Omental fat pad (tissue), 4 donors: ENCODE data around the gene EPOP. TPM values are rescaled to one million over a fixed set of nuclear protein-coding genes. Genes with fewer than 3 reads are reported as not detected.
A peak's percentile ranks its signal among the peaks of the same experiment; 100 is the strongest.

Source experiments
- ATAC-seq: fragments of 150-250 bp; one replicate; pipeline ENCODE4 v1.9.1; 2016; ENCODE audit warnings: mild to moderate bottlenecking, moderate library complexity; ENCODE audit not compliant: low FRiP score
- DNase-seq: peaks from one replicate; pipeline ENCODE4 v3.0.0-alpha.2; 2019; ENCODE audit warnings: low spot score
- CTCF ChIP-seq, 3 donors: fragments of 450-650 bp; IDR thresholded peaks; one replicate each; pipeline ENCODE4 v1.5.1; 2016 to 2017; ENCODE audit warnings: antibody characterized with exemption in 3 of 3, mild to moderate bottlenecking in 3 of 3, moderate library complexity in 2 of 3
- total RNA-seq, 4 donors: library from RNA; depleted of rRNA; stranded (reverse); fragments of >200 nt; gene quantifications; one replicate each; pipeline ENCODE4 v1.1.0, GENCODE V29; 2016

EPOP gene
- total RNA-seq, 4 donors from 2014 or later = 0.38 to 5.2 (median 1.5) TPM

- peak; percentile 10 for ATAC-seq
- DNase-seq = no peak
- TF ChIP-seq CTCF (IDR thresholded peaks at IDR 0.05) = no peak
These were observed 1.1 kb downstream of the EPOP start for GRCh38 chr17:38673707-38674013.

GRCh38 chr17:38672788-38673706 is 1.7 kb downstream of the EPOP start:
- DNase-seq (no peak), ATAC-seq (no peak)
- TF ChIP-seq CTCF (IDR thresholded peaks at IDR 0.05) = no peak

- DNase-seq (no peak), ATAC-seq (no peak)
- no peak for TF ChIP-seq CTCF (IDR thresholded peaks at IDR 0.05)
These were observed 2.6 kb downstream of the EPOP start for GRCh38 chr17:38671939-38672720.

- DNase-seq (no peak), ATAC-seq (no peak)
- no peak for TF ChIP-seq CTCF (IDR thresholded peaks at IDR 0.05)
These were observed 5.2 kb downstream of the EPOP start for GRCh38 chr17:38669520-38669919.

GRCh38 chr17:38667787-38668122 is 7.0 kb downstream of the EPOP start:
- DNase-seq (no peak), ATAC-seq (no peak)
- TF ChIP-seq CTCF (IDR thresholded peaks at IDR 0.05) = no peak

- peak in 1 of 3 donors; percentile 93 for TF ChIP-seq CTCF (IDR thresholded peaks at IDR 0.05)
- DNase-seq (no peak), ATAC-seq (no peak)
These were observed 7.5 kb downstream of the EPOP start for GRCh38 chr17:38667099-38667786.
